ENCODE data around the gene GDF10. TPM values are rescaled to one million over a fixed set of nuclear protein-coding genes. Genes with fewer than 3 reads are reported as not detected.

The GDF10 gene
- total RNA-seq, 1 donor from 2014 or later = 0.74 TPM

DNA sequence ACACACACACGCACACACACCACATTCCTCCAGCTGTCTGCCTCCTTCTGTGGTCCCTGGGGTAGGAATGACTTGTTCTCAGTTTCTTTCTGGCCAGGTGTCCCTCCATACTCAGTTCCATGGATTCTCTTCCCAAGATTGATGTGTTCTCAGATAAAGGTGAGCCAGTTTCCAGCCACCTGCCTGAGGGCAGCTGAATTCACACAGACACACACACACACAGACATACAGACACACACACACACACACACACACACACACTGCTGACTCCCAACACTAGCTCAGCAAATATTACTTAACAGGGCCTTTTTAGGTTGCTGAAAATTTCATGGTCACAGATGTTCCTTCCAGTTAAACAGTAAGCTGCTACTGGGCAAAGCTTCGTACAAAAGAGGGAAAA, 45.4 kb upstream of the GDF10 start:
- H3K4me1 Mint-ChIP-seq (ENCODE audit: unreplicated experiment) = peaks cover 2% of the 10 kb centered on the region
- H3K36me3 Mint-ChIP-seq (ENCODE audit: low read depth, unreplicated experiment) = no peaks in the 10 kb centered on the region
- TF ChIP-seq, protein P1, sequence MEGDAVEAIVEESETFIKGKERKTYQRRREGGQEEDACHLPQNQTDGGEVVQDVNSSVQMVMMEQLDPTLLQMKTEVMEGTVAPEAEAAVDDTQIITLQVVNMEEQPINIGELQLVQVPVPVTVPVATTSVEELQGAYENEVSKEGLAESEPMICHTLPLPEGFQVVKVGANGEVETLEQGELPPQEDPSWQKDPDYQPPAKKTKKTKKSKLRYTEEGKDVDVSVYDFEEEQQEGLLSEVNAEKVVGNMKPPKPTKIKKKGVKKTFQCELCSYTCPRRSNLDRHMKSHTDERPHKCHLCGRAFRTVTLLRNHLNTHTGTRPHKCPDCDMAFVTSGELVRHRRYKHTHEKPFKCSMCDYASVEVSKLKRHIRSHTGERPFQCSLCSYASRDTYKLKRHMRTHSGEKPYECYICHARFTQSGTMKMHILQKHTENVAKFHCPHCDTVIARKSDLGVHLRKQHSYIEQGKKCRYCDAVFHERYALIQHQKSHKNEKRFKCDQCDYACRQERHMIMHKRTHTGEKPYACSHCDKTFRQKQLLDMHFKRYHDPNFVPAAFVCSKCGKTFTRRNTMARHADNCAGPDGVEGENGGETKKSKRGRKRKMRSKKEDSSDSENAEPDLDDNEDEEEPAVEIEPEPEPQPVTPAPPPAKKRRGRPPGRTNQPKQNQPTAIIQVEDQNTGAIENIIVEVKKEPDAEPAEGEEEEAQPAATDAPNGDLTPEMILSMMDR (IDR thresholded peaks at IDR 0.05; ENCODE audit: unreplicated experiment) = no peak
- no peaks in the 10 kb centered on the region for H3K9me3 Mint-ChIP-seq (ENCODE audit: unreplicated experiment)
- DNase-seq (ENCODE audit: low spot score) = no peak
- H3K27me3 Mint-ChIP-seq (ENCODE audit: unreplicated experiment) = peaks cover 3% of the 10 kb centered on the region
- H3K27ac Mint-ChIP-seq (ENCODE audit: unreplicated experiment) = no peak overlapping the region
- H3K4me3 Mint-ChIP-seq (ENCODE audit: unreplicated experiment) = no peak overlapping the region

DNA sequence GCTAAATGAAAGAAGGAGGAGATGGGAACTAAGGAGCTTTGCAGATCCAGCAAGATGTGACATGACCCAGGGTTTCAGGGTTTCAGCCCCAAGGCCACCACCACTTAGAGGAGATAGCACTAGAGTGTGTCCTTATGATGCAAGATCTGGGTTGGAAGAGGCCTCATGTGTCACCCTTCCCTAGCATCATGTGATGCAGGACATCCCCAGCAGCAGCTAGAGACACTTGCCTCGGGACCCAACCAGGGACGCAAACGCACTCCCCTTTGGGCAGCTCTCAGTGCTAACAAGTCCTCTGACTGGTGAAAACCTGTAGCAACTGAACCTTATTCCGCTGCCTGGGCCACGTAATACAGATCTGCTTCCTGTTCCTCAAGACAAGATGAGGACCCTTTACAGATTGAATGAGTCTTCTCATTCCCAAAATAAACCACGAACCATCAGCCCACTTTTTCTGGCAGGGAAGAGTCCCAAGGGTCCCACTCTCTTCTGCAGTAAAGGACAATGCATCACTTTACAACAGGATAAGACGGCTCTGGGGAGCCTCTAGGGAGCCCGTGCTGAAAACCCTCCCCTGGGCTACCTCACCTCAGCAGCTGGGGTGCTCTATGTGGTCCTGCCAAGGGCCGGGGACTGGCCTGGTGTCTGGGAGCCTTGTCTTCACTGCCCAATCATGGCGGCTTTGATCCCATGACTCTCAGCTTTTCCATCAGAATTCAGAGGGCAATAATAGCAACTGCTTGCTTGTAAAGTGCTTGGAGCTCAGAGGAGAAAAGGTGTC, 44.8 kb upstream of the GDF10 start:
- peaks cover 3% of the 10 kb centered on the region for H3K27me3 Mint-ChIP-seq (ENCODE audit: unreplicated experiment)
- H3K4me1 Mint-ChIP-seq (ENCODE audit: unreplicated experiment) = peaks cover 2% of the 10 kb centered on the region
- H3K27ac Mint-ChIP-seq (ENCODE audit: unreplicated experiment) = no peak overlapping the region
- H3K9me3 Mint-ChIP-seq (ENCODE audit: unreplicated experiment) = no peaks in the 10 kb centered on the region
- H3K4me3 Mint-ChIP-seq (ENCODE audit: unreplicated experiment) = no peak overlapping the region
- no peaks in the 10 kb centered on the region for H3K36me3 Mint-ChIP-seq (ENCODE audit: low read depth, unreplicated experiment)
- no peak for DNase-seq (ENCODE audit: low spot score)
- TF ChIP-seq, protein P1 (IDR thresholded peaks at IDR 0.05; ENCODE audit: unreplicated experiment) = no peak

DNA sequence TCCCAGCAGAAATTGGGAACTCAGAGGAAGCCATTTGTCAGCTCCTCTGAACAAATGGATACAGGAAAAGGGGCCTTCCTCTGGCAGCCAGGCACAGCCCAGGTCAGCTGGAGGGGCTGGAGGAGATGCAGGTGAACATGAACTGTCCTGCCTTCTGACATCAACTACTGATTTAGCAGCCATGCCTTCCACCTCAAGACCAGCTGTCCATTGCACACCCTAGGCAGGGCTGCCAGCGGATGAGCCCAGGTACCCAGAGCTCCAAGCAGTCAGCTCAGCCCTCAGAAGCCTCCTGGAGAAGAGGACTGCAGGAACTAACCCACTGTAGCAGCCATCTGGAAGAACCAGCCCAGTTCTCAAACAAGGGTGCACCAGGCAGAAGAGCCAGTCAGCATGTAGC, 44.1 kb upstream of the GDF10 start:
- DNase-seq (ENCODE audit: low spot score) = no peak
- TF ChIP-seq, protein P1 (IDR thresholded peaks at IDR 0.05; ENCODE audit: unreplicated experiment) = no peak
- peaks cover 3% of the 10 kb centered on the region for H3K27me3 Mint-ChIP-seq (ENCODE audit: unreplicated experiment)
- H3K4me3 Mint-ChIP-seq (ENCODE audit: unreplicated experiment) = no peak overlapping the region
- H3K36me3 Mint-ChIP-seq (ENCODE audit: low read depth, unreplicated experiment) = no peaks in the 10 kb centered on the region
- peaks cover 2% of the 10 kb centered on the region for H3K4me1 Mint-ChIP-seq (ENCODE audit: unreplicated experiment)
- no peak overlapping the region for H3K27ac Mint-ChIP-seq (ENCODE audit: unreplicated experiment)
- no peaks in the 10 kb centered on the region for H3K9me3 Mint-ChIP-seq (ENCODE audit: unreplicated experiment)

DNA sequence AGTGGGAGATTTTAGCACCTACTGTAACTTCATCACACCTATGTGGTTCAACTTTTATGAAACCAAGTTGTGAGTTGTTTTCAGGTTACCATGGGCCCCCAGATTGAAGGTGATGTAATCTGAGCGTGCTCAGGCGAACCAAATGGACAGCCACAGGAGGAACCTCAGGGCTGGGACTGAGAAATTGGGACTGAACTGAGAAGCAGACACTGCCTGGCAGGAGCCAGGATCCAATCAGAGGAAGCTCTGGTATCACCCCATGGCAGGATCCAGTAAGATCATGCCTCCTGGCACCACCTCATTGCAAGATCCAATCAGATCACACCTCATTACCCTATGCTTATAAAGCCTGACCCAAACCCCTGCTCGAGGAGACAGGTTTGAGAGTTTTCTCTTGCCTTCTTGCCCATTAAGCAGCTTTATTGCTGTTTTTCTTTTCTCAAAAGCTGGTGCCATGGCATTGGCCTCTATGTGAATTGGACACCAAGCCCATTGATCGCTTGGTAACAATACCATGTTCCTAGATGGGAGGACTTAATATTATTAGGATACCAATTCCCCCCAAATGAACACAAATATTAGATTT, 43.2 kb upstream of the GDF10 start:
- DNase-seq (ENCODE audit: low spot score) = no peak
- Mint-ChIP-seq H3K36me3 (ENCODE audit: low read depth, unreplicated experiment) (no peaks in the 10 kb centered on the region), H3K27ac (ENCODE audit: unreplicated experiment) (no peak overlapping the region), H3K27me3 (ENCODE audit: unreplicated experiment) (peaks cover 3% of the 10 kb centered on the region), H3K4me1 (ENCODE audit: unreplicated experiment) (peaks cover 2% of the 10 kb centered on the region), H3K4me3 (ENCODE audit: unreplicated experiment) (no peak overlapping the region), H3K9me3 (ENCODE audit: unreplicated experiment) (no peaks in the 10 kb centered on the region)
- TF ChIP-seq, protein P1 (IDR thresholded peaks at IDR 0.05; ENCODE audit: unreplicated experiment) = no peak

All from endothelial cell (in vitro differentiated cells).